ENCODE data around the gene OPN3. TPM values are rescaled to one million over a fixed set of nuclear protein-coding genes. Genes with fewer than 3 reads are reported as not detected.

OPN3 gene
- total and polyA plus RNA-seq, 2 donors (not counting 3 experiments of a cell fraction or from before 2014, with no cell fraction given) = 16.1 to 23.9 TPM

DNA sequence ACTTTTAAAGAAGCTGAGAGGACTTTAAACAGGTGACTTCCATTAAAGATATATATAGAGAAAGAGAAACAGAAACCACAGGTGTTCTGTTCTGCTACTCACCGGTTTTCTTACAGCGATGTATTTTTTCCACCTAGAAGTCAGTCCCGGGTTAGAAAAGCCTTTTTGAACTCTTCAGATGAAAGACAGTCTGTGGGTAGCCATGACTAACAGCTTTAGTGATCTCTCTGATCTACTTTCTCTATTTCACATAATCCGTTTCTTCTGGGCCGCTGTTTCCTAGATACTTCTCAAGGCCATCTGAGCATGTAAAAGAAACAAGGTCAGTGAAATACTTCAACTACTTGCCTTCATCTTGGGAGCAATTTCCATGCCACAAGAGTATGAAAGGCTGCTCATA is 37.0 kb upstream of the OPN3 start:
- BruUV-seq (replicated peaks) = no TSS peak
- POLR2A ChIA-PET = no interaction called here
- H3K4me1 ChIP-seq (ENCODE audit: control insufficient read depth, extremely low read depth, insufficient read depth, low read length) = no peaks in the 10 kb centered on the region
- dilution Hi-C loops (cut with MboI; ENCODE audit: extremely low pct_ligation_motif_present, low sequenced_read_pairs) = no loop called here
- intact Hi-C loops (cut with micrococcal nuclease) = no loop called here
- FAIRE-seq (no peak), DNase-seq (ENCODE audit: low read depth, low spot score) (no peak)
- no peaks in the 10 kb centered on the region for H3K36me3 ChIP-seq (ENCODE audit: control insufficient read depth in 2 of 2, extremely low read depth in 1 of 2, insufficient read depth in 2 of 2, low read length in 2 of 2)
- H4K20me1 ChIP-seq (replicated peaks; ENCODE audit: control insufficient read depth, extremely low read depth, insufficient read depth, low read length) = no peaks in the 10 kb centered on the region
- H3K4me3 ChIP-seq (replicated peaks in 1 of 3; ENCODE audit: insufficient read depth in 1 of 3, low read depth in 1 of 3, low read length in 3 of 3) = no peak overlapping the region
- H3K4me2 ChIP-seq (ENCODE audit: insufficient read depth, low read length) = no peak overlapping the region
- no peaks in the 10 kb centered on the region for H3K79me2 ChIP-seq (ENCODE audit: control insufficient read depth, insufficient read depth, low read length)
- H2AFZ ChIP-seq (ENCODE audit: low read depth, low read length) = no peak overlapping the region
- no peaks in the 10 kb centered on the region for H3K9me3 ChIP-seq (replicated peaks; ENCODE audit: control insufficient read depth, insufficient read depth, low read length)
- no peak overlapping the region for H3K27ac ChIP-seq (ENCODE audit: insufficient read depth, low read depth, low read length)
- H3K27me3 ChIP-seq (ENCODE audit: control insufficient read depth in 2 of 2, insufficient read depth in 2 of 2, low read length in 2 of 2) = no peaks in the 10 kb centered on the region
- no peak overlapping the region for H3K9ac ChIP-seq (replicated peaks; ENCODE audit: extremely low read depth, insufficient read depth, low read length)
- CTCF ChIA-PET = no interaction called here
- no peaks in the 10 kb centered on the region for H3K9me1 ChIP-seq (replicated peaks; ENCODE audit: control insufficient read depth, extremely low read depth, insufficient read depth, low read length)
- no peak for TF ChIP-seq EZH2 (IDR thresholded peaks at IDR 0.05; ENCODE audit: borderline replicate concordance, low read depth, low read length, severe bottlenecking)
- TF ChIP-seq POLR2A (IDR thresholded peaks at IDR 0.05; ENCODE audit: low read depth, low read length) = no peak

DNA sequence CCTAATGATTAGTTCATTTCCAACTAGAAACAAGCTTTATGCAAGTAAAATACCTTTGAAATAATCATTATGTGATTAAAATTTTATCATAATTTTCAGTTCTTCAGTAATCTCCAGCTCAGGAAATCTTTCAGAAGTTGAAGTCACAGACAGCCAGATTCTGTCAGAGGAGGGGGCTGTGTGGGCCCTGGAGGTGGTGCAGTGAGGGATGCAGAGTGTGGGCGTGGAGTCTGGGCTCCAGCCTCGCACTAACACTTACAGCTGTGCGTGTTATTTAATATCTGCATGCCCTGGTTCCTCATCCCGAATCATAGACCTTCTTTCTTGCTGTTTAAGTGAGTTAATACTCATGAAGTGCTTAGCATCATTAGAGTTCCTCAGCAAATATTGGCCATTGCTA is 35.8 kb upstream of the OPN3 start:
- Histone ChIP-seq H3K9ac (replicated peaks; ENCODE audit: extremely low read depth, insufficient read depth, low read length) (no peak overlapping the region), H3K4me1 (ENCODE audit: control insufficient read depth, extremely low read depth, insufficient read depth, low read length) (no peaks in the 10 kb centered on the region), H3K4me2 (ENCODE audit: insufficient read depth, low read length) (no peak overlapping the region), H3K36me3 (ENCODE audit: control insufficient read depth in 2 of 2, extremely low read depth in 1 of 2, insufficient read depth in 2 of 2, low read length in 2 of 2) (no peaks in the 10 kb centered on the region), H3K79me2 (ENCODE audit: control insufficient read depth, insufficient read depth, low read length) (no peaks in the 10 kb centered on the region), H3K4me3 (replicated peaks in 1 of 3; ENCODE audit: insufficient read depth in 1 of 3, low read depth in 1 of 3, low read length in 3 of 3) (no peak overlapping the region), H3K9me3 (replicated peaks; ENCODE audit: control insufficient read depth, insufficient read depth, low read length) (no peaks in the 10 kb centered on the region), H3K9me1 (replicated peaks; ENCODE audit: control insufficient read depth, extremely low read depth, insufficient read depth, low read length) (no peaks in the 10 kb centered on the region), H4K20me1 (replicated peaks; ENCODE audit: control insufficient read depth, extremely low read depth, insufficient read depth, low read length) (no peaks in the 10 kb centered on the region), H2AFZ (ENCODE audit: low read depth, low read length) (no peak overlapping the region), H3K27me3 (ENCODE audit: control insufficient read depth in 2 of 2, insufficient read depth in 2 of 2, low read length in 2 of 2) (no peaks in the 10 kb centered on the region), H3K27ac (ENCODE audit: insufficient read depth, low read depth, low read length) (no peak overlapping the region)
- FAIRE-seq (no peak), DNase-seq (ENCODE audit: low read depth, low spot score) (no peak)
- intact Hi-C loops (cut with micrococcal nuclease) = no loop called here
- TF ChIP-seq POLR2A (IDR thresholded peaks at IDR 0.05; ENCODE audit: low read depth, low read length) (no peak), FOS (IDR thresholded peaks at IDR 0.05; ENCODE audit: borderline replicate concordance, insufficient read depth, low read length) (no peak), POLR2AphosphoS5 (IDR thresholded peaks at IDR 0.05; ENCODE audit: insufficient read depth, low read depth, low read length) (no peak), MYC (IDR thresholded peaks at IDR 0.05; ENCODE audit: low read depth, low read length) (no peak), JUN (IDR thresholded peaks at IDR 0.05; ENCODE audit: borderline replicate concordance, insufficient read depth, insufficient read length, low read depth) (no peak)
- TF ChIP-seq, protein P1, sequence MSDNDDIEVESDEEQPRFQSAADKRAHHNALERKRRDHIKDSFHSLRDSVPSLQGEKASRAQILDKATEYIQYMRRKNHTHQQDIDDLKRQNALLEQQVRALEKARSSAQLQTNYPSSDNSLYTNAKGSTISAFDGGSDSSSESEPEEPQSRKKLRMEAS (IDR thresholded peaks at IDR 0.05; ENCODE audit: insufficient read depth, insufficient read length) = no peak
- dilution Hi-C loops (cut with MboI; ENCODE audit: extremely low pct_ligation_motif_present, low sequenced_read_pairs) = no loop called here
- POLR2A ChIA-PET = no interaction called here
- CTCF ChIA-PET = no interaction called here
- no TSS peak for BruUV-seq (replicated peaks)
